GM10248 (cell line): ENCODE results near the gene CFL1.

Experiments
- CTCF ChIA-PET: fragments of 300-600 bp; sonication (Branson Sonifier 250); formaldehyde crosslinking; extraction: SDS; loops from one replicate; lab custom pipeline; 2021; ENCODE audit warnings: antibody characterized with exemption; lab: Yijun Ruan, JAX
- POLR2A ChIA-PET: fragments of 350-650 bp; sonication (Branson Sonifier 250); formaldehyde crosslinking; extraction: SDS; loops from one replicate; lab custom pipeline; 2020; ENCODE audit warnings: antibody characterized with exemption; lab: Yijun Ruan, JAX
- DNase-seq: peaks from one replicate; pipeline ENCODE4 v3.0.0; 2012; ENCODE audit errors: extremely low spot score
- TF ChIP-seq, protein P1 (sequence below): IDR thresholded peaks from 2 replicates; pipeline ENCODE4 v1.5.1; 2012; ENCODE audit warnings: mild to moderate bottlenecking, low read depth; ENCODE audit errors: extremely low read depth, missing control alignments, control extremely low read depth

The CFL1 gene

DNA sequence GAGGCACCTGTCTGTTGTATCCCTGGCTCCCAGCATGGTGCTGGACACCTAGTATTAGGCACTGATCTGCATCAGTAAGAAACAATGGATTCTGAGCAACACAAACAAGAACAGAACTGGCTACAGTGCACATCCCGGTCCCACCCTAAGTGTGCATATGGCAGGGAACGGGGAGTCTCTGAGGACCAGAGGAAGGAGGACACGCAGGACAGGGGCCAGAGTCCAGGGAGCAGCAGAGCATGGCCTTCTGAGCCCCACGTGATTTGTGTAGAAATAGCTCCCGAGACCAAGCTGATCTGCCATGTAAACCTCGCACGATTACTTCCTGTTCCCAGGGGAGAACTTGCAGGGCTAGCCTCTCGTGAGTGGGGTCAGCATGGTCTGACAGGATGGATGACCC is 36.9 kb downstream of the CFL1 start:
- no peak for DNase-seq
- TF ChIP-seq, protein P1, sequence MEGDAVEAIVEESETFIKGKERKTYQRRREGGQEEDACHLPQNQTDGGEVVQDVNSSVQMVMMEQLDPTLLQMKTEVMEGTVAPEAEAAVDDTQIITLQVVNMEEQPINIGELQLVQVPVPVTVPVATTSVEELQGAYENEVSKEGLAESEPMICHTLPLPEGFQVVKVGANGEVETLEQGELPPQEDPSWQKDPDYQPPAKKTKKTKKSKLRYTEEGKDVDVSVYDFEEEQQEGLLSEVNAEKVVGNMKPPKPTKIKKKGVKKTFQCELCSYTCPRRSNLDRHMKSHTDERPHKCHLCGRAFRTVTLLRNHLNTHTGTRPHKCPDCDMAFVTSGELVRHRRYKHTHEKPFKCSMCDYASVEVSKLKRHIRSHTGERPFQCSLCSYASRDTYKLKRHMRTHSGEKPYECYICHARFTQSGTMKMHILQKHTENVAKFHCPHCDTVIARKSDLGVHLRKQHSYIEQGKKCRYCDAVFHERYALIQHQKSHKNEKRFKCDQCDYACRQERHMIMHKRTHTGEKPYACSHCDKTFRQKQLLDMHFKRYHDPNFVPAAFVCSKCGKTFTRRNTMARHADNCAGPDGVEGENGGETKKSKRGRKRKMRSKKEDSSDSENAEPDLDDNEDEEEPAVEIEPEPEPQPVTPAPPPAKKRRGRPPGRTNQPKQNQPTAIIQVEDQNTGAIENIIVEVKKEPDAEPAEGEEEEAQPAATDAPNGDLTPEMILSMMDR, result no peak
- POLR2A ChIA-PET, result no interaction called here
- CTCF ChIA-PET, result interaction anchor here (0.9 to 3.3 kb wide), 3 partner anchors 8 to 38 kb away, joined by 3 to 17 read pairs (median 4); partner anchors contain the start of gene SNX32

DNA sequence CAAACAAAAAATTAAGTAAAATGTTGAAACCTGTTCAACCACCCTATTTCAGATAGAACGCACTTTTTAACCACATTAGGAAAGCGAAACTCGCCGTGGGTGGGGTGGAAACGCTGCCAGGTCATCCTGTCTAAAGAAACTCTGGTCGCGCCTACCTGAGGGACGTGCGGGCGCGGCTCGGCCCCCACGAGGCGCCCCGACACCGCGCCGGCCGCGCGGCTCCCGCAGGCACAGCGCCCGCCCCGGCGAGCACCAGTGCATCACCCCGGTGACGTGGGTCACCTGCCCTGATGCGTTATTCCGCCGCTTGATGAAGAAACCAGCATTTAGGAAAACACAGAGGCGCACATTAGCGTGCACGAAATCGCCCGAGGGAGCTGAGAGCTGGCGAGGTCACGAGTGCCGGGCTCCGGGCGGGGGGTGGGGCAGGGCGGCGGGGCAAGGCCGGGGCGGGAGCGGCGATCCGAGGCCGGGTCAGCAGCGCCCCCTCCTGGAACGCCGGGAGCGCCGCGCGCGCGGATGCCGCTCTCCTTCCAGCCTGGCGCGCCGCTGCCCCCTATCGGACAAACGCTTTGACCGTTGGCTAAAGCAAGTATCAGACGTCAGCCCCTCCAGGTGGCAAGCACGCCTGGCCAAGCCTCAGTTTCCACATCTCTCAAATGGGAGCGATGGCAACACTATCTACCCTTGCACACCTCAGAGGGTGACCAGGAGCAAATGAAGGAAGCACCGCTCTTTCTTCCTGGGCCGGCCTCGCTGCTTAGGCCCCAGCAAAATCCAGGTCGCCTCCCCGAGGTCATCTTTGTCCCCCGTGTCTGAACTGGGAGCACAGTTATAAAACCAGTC is 39.9 kb downstream of the CFL1 start:
- DNase-seq, result peak; percentile 95
- ChIA-PET POLR2A (no interaction called here), CTCF (interaction anchor here (0.7 to 7.6 kb wide), 39 partner anchors 9 to 212 kb away, joined by 3 to 145 read pairs (median 5); partner anchors contain the start of genes AP5B1, CCDC85B, KAT5 and MUS81)
- TF ChIP-seq, protein P1, result peak; percentile 100

DNA sequence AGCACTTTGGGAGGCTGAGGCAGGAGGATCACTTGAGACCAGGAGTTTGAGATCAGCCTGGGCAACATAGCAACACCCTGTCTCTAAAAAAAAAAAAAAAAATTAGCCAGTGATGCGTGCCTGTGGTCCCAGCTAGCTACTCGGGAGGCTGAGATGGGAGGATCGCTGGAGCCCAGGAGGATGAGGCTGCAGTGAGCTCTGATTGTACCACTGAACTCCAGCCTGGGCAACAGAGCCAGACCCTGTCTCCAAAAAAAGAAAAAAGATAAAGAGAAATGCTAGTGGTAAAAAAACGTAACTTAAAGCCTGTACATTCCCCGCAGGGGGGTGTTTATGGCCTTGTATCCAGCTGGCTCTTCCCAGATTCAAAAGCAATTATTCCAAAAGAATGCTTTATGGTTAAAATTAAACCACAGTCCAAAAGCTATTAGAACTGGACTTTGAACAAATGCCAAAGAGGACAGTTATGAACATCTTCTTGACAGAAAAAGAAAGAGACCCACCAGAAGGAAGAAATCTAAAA is 40.6 kb downstream of the CFL1 start:
- CTCF ChIA-PET, result interaction anchor here (0.6 to 7.6 kb wide), 25 partner anchors 9 to 611 kb away, joined by 3 to 145 read pairs (median 6); partner anchors contain the start of genes AP5B1, KAT5, MUS81 and RNASEH2C
- TF ChIP-seq, protein P1, result no peak
- no peak for DNase-seq
- POLR2A ChIA-PET, result no interaction called here

DNA sequence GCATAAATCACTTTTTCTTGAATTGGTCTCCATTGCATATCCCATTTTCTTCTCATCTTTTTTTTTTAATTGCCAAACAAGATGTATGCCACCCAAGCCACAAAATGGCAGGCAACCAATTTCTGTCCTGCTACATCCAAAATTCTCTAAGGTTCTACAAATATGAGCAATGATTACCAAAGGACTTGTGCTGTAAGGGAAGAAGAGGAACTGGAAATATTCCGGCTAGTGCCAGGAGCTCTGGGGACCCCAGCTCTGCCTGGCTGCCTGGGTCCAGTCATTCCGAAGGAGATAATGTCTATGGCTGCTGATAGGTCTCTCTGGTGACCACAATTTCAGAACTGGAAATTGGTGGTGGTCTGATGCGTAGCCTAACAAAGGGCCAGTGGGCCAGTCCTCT is 41.3 kb downstream of the CFL1 start:
- TF ChIP-seq, protein P1, result no peak
- CTCF ChIA-PET, result interaction anchor here (0.6 to 7.6 kb wide), 15 partner anchors 8 to 612 kb away, joined by 3 to 145 read pairs (median 17); partner anchors contain the start of genes AP5B1, KAT5, RNASEH2C and SNX32
- no peak for DNase-seq
- POLR2A ChIA-PET, result no interaction called here

DNA sequence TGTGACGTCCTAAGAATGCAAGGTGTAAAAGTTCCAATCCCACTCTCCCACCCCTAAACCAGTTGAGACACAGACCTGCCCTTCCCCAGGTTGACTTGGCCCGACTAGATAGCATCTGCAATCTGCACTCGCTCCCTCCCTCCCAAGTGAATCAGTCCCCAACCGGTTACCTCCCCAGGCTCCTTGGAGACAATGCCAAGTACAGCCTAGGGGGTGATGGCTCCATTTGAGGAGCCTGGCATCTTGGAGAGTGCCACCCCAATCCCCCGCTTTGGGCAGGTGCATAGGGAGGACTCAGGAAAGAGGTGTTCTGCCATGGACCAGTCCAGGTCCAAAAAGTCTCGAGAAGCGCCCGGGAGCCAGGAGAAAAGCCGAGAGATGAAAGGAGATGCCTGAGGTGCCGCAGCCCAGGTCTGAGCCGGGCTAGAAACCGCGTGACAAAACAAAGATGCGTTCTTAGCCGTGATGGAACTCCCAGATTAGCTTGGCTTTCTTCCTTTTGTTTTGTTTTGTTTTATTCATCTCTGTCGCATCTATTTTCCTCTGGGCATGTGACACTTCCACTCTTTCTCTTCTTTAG is 42.9 kb downstream of the CFL1 start:
- CTCF ChIA-PET, result interaction anchor here (0.9 to 7.6 kb wide), 5 partner anchors 15 to 189 kb away, joined by 3 to 145 read pairs (median 25); partner anchors contain the start of genes AP5B1 and KAT5
- POLR2A ChIA-PET, result no interaction called here
- no peak for DNase-seq
- TF ChIP-seq, protein P1, result no peak
